ENCODE data around the gene GBGT1. TPM values are rescaled to one million over a fixed set of nuclear protein-coding genes. Genes with fewer than 3 reads are reported as not detected.
A peak's percentile ranks its signal among the peaks of the same experiment; 100 is the strongest.

Gene GBGT1
- total RNA-seq, 2 experiments from 2014 or later: 2.5 to 3.9 TPM

GRCh38 chr9:133143639-133144141 lies 20.0 kb downstream of the GBGT1 start:
- H3K9me3 Mint-ChIP-seq: no peaks in the 10 kb centered on the region
- peaks cover 84% of the 10 kb centered on the region for H3K4me1 Mint-ChIP-seq
- POLR2A ChIA-PET: interaction anchor here (0.6 to 8.1 kb wide), 15 partner anchors 11 to 228 kb away, joined by 3 to 131 read pairs (median 5); partner anchors contain the start of genes GTF3C5 and RALGDS
- no peak for DNase-seq
- H3K36me3 Mint-ChIP-seq (ENCODE audit: low read depth): peaks cover 16% of the 10 kb centered on the region
- peak overlapping the region; percentile 75 for H3K4me3 Mint-ChIP-seq
- H3K27me3 Mint-ChIP-seq: no peaks in the 10 kb centered on the region
- peak overlapping the region; percentile 90 for H3K27ac Mint-ChIP-seq
- CTCF ChIA-PET: interaction anchor here (0.6 to 8.9 kb wide), 36 partner anchors 10 to 791 kb away, joined by 3 to 190 read pairs (median 8); partner anchors contain the start of genes GTF3C5, RALGDS and SLC2A6

GRCh38 chr9:133142684-133143622 lies 20.8 kb downstream of the GBGT1 start:
- peak; percentile 54 for DNase-seq
- Mint-ChIP-seq H3K4me3 (no peak overlapping the region), H3K36me3 (ENCODE audit: low read depth) (peaks cover 16% of the 10 kb centered on the region), H3K27ac (peak overlapping the region; percentile 81), H3K9me3 (no peaks in the 10 kb centered on the region), H3K4me1 (peaks cover 88% of the 10 kb centered on the region), H3K27me3 (no peaks in the 10 kb centered on the region)
- CTCF ChIA-PET: interaction anchor here (1.3 to 8.9 kb wide), 11 partner anchors 10 to 112 kb away, joined by 4 to 190 read pairs (median 18); partner anchors contain the start of genes GTF3C5 and RALGDS
- POLR2A ChIA-PET: interaction anchor here (0.6 to 8.1 kb wide), 10 partner anchors 10 to 1031 kb away, joined by 3 to 131 read pairs (median 8); partner anchors contain the start of genes GTF3C5 and RALGDS

DNA sequence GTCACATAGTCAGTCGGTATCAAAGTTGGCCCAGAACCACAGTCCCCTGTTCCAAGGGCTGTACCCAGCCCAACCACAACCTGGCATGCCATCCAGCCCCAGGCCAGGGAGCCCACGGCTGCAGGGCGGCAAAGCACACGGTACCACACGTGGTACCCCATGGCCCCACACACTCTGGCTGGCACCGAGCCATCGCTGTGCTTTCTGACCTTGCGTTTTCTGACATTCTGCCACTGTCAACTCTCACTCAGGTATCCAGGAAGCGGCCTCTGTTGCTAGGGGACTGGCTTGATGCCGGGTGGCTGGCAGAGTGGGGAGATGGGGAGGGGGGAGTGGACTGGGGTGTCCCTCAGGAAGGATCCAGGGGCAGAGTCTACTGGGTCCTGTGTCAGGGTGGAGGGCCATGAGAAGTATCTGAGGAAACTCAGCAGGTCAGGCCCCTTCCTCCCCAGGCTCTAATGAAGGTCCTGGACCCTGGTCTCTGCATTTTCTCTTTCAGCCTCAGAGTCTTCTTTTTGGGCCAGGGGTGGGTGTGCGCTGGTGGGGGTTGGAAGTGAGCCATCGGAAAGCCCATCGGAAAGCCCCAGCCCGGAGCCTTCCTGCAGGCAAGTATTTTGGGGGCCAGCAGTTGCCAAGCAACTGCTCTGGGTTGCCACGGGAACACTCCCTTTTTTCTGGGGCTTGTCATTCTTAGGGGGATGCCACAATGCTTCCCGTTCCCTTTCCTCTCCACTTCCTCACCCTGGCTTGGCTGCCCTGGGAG lies 21.7 kb downstream of the GBGT1 start:
- H3K36me3 Mint-ChIP-seq (ENCODE audit: low read depth): peaks cover 15% of the 10 kb centered on the region
- no peaks in the 10 kb centered on the region for H3K9me3 Mint-ChIP-seq
- peaks cover 87% of the 10 kb centered on the region for H3K4me1 Mint-ChIP-seq
- no peaks in the 10 kb centered on the region for H3K27me3 Mint-ChIP-seq
- no peak overlapping the region for H3K4me3 Mint-ChIP-seq
- POLR2A ChIA-PET: interaction anchor here (0.6 to 8.1 kb wide), 3 partner anchors 9 to 1032 kb away, joined by 3 to 131 read pairs (median 118); partner anchors contain the start of gene RALGDS
- CTCF ChIA-PET: interaction anchor here (2.9 to 8.9 kb wide), 3 partner anchors 9 to 37 kb away, joined by 93 to 190 read pairs (median 131); no protein-coding TSS in a partner anchor
- peak; percentile 80 for DNase-seq
- H3K27ac Mint-ChIP-seq: peak overlapping the region; percentile 81

- Mint-ChIP-seq H3K9me3 (no peaks in the 10 kb centered on the region), H3K27ac (peak overlapping the region; percentile 81), H3K27me3 (no peaks in the 10 kb centered on the region), H3K4me1 (peaks cover 88% of the 10 kb centered on the region), H3K4me3 (no peak overlapping the region), H3K36me3 (ENCODE audit: low read depth) (peaks cover 17% of the 10 kb centered on the region)
- DNase-seq: no peak
- POLR2A ChIA-PET: interaction anchor here (2.0 kb wide), 1 partner anchor 110 kb away, joined by 7 read pairs; the partner anchor contains the start of gene GTF3C5
- CTCF ChIA-PET: no interaction called here
Observed at GRCh38 chr9:133140606-133141005, 23.1 kb downstream of the GBGT1 start.

DNA sequence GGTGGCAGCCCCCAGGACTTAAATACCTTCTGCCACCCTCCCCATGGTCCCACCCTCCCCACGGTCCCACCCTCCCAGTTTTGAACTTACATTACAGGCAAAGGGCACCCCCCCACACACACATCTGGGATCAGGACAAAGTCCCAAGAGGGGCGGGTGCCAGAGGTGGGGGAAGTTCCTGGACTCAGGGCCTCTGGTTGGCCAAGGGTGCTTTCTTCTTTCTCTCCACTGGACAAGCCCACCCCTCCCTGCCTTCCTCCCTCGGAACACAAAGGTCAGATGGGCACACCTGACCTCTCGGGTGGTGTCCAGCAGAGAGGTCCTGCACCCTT lies 23.6 kb downstream of the GBGT1 start:
- Mint-ChIP-seq H3K4me3 (no peak overlapping the region), H3K4me1 (peaks cover 88% of the 10 kb centered on the region), H3K27ac (no peak overlapping the region), H3K9me3 (no peaks in the 10 kb centered on the region), H3K36me3 (ENCODE audit: low read depth) (peaks cover 18% of the 10 kb centered on the region), H3K27me3 (no peaks in the 10 kb centered on the region)
- DNase-seq: no peak
- POLR2A ChIA-PET: interaction anchor here (0.9 to 2.0 kb wide), 2 partner anchors 9 to 109 kb away, joined by 5 to 7 read pairs; partner anchors contain the start of gene GTF3C5
- CTCF ChIA-PET: no interaction called here

GRCh38 chr9:133139246-133140173 lies 24.2 kb downstream of the GBGT1 start:
- DNase-seq: no peak
- peaks cover 88% of the 10 kb centered on the region for H3K4me1 Mint-ChIP-seq
- H3K27me3 Mint-ChIP-seq: no peaks in the 10 kb centered on the region
- no peak overlapping the region for H3K4me3 Mint-ChIP-seq
- ChIA-PET POLR2A (interaction anchor here (0.9 to 2.0 kb wide), 2 partner anchors 9 to 109 kb away, joined by 5 to 7 read pairs; partner anchors contain the start of gene GTF3C5), CTCF (no interaction called here)
- H3K9me3 Mint-ChIP-seq: no peaks in the 10 kb centered on the region
- peaks cover 16% of the 10 kb centered on the region for H3K36me3 Mint-ChIP-seq (ENCODE audit: low read depth)
- H3K27ac Mint-ChIP-seq: peak overlapping the region; percentile 64

DNA sequence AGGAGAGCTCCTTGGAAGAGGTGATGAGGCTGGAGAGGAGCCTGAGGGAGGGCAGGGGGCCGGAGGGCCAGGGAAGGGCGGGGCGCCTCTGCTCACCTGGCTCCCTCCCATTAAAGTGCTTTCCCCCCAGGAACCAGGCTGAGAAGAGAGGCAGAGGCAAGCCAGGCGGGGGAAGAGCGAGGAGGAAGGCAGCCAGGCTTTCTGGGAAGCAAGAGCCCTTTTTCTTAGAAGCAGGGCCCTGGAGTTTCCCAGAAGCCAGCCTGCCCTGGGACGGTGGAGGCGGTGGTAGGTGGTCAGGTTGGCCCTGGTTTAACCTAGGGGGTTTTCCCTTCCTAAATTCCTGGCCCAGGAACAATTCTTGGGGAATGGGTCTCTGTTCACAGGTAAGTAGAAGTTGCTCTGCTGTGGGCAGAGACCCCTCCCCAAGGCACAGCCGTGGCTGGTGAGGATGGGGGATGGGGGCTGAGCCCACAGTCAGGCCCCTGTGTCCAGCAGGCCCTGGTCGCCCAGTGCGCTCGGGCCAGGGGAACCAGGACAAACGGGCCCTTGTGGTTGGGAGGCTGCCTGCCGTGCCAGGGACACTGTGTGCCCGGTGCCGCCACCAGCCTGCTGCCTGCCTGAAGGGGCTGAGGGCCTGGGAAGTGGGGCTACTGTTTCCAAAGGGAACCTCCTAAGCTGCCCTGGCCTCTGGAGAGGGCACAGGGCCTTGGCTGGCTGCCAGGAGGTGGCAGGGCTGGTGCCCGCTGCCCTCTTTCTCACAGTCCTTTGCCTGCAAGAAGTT lies 26.1 kb downstream of the GBGT1 start:
- H3K9me3 Mint-ChIP-seq: no peaks in the 10 kb centered on the region
- ChIA-PET POLR2A (interaction anchor here (0.8 to 8.9 kb wide), 4 partner anchors 11 to 114 kb away, joined by 3 to 148 read pairs (median 22); partner anchors contain the start of genes GTF3C5 and RALGDS), CTCF (interaction anchor here (9.9 kb wide), 1 partner anchor 9 kb away, joined by 190 read pairs; no protein-coding TSS in a partner anchor)
- H3K27me3 Mint-ChIP-seq: no peaks in the 10 kb centered on the region
- peaks cover 90% of the 10 kb centered on the region for H3K4me1 Mint-ChIP-seq
- H3K36me3 Mint-ChIP-seq (ENCODE audit: low read depth): peaks cover 16% of the 10 kb centered on the region
- peak; percentile 64 for DNase-seq
- peak overlapping the region; percentile 22 for H3K4me3 Mint-ChIP-seq
- peak overlapping the region; percentile 99 for H3K27ac Mint-ChIP-seq

DNA sequence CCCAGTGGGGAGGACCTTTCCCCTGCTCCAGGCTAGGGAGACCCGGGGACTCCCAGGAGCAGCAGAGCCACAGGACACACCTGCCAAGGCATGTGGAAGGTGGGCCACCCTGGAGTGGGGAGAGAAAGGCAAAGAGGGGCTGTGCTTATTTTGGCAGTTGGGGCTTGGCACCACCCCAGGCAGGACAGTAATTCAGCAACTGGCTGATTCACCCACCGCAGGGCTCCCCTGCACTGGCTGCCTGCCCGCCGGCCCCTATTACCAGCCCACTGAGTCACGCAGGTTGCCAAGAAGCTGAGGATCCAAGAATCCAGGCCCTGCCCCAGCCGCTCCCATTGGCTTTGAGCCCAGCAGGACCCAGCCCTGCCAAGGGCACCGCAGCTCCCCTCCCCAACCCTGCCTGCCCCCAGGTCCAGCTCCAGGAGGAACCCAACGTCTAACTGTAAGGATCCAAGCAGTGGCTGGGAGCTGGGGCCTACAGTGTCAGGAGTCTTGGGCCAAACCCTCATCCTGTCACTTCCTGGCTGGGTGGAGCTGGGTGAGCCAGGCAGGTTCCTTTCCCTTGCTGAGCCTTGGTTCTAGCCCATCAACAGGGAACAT lies 28.5 kb downstream of the GBGT1 start:
- ChIA-PET CTCF (interaction anchor here (2.0 to 9.9 kb wide), 2 partner anchors 11 to 19 kb away, joined by 5 to 190 read pairs; no protein-coding TSS in a partner anchor), POLR2A (interaction anchor here (0.8 to 8.9 kb wide), 7 partner anchors 8 to 105 kb away, joined by 4 to 148 read pairs (median 18); partner anchors contain the start of genes GTF3C5 and RALGDS)
- DNase-seq: peak; percentile 83
- Mint-ChIP-seq H3K4me1 (peaks cover 89% of the 10 kb centered on the region), H3K27ac (peak overlapping the region; percentile 99), H3K36me3 (ENCODE audit: low read depth) (peaks cover 21% of the 10 kb centered on the region), H3K9me3 (no peaks in the 10 kb centered on the region), H3K4me3 (peak overlapping the region; percentile 58), H3K27me3 (no peaks in the 10 kb centered on the region)

DNA sequence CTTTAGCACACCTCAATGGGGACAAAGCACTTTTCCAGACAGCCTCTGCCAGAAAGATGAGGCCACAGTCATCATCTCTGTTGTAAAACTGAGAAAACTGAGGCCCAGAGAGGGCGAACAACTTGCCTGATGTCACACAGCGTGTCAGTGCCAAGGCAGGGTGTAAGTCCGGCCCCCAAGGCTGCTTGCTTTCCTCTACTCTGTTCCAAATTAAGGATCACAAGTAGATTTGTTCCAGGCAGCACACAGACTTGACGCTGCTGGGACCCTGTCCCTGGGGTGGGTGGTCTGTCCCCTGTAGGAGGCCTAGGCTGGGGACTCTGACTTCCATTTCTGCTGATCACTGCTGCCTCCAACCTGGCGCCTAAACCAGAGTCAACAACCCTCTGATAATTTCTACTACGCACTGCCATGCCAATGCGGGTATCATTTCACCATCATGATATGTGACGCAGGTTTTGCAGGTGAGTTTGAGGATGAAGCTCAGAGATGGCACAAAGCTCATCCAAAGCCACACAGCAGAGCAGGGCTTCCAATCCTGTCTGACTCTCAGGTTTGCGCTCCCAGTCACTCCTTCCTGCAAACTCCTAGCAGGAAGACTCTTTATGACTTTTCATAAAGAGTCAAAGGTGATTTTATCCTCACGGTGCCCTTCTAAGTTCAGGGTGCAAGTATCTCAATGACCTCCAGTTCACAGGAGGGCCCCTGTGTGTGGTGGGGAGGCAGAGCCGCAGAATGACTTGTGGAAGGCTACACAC lies 29.1 kb downstream of the GBGT1 start:
- DNase-seq: no peak
- ChIA-PET CTCF (interaction anchor here (1.0 to 9.9 kb wide), 4 partner anchors 12 to 74 kb away, joined by 3 to 190 read pairs (median 4); no protein-coding TSS in a partner anchor), POLR2A (interaction anchor here (1.2 to 8.9 kb wide), 7 partner anchors 9 to 104 kb away, joined by 4 to 148 read pairs (median 18); partner anchors contain the start of genes GTF3C5 and RALGDS)
- peaks cover 23% of the 10 kb centered on the region for H3K36me3 Mint-ChIP-seq (ENCODE audit: low read depth)
- no peaks in the 10 kb centered on the region for H3K9me3 Mint-ChIP-seq
- no peaks in the 10 kb centered on the region for H3K27me3 Mint-ChIP-seq
- H3K4me1 Mint-ChIP-seq: peaks cover 88% of the 10 kb centered on the region
- peak overlapping the region; percentile 99 for H3K27ac Mint-ChIP-seq
- peak overlapping the region; percentile 37 for H3K4me3 Mint-ChIP-seq
